Mesendoderm (in vitro differentiated cells): ENCODE results near the gene CARMIL1.

ENCODE experiments used
- DNase-seq: peaks from one replicate; pipeline ENCODE4 v3.0.0; 2013
- H2AK5ac ChIP-seq: 2 replicates; pipeline ENCODE4 v1.6.1; 2013; ENCODE audit warnings: low read length, inconsistent platforms
- H2BK120ac ChIP-seq: 2 replicates; pipeline ENCODE4 v1.6.1; 2013; ENCODE audit warnings: low read depth, mild to moderate bottlenecking, low read length, moderate library complexity, mixed read lengths
- H2BK15ac ChIP-seq: replicated peaks from 2 replicates; pipeline ENCODE4 v1.6.1; 2013; ENCODE audit warnings: low read depth, mild to moderate bottlenecking, moderate library complexity
- H2BK5ac ChIP-seq: 2 replicates; pipeline ENCODE4 v1.6.1; 2013; ENCODE audit warnings: low read length, inconsistent platforms
- H3K18ac ChIP-seq: 2 replicates; pipeline ENCODE4 v1.6.1; 2013; ENCODE audit warnings: mild to moderate bottlenecking, low read length, mixed read lengths
- H3K23ac ChIP-seq: one replicate; pipeline ENCODE4 v1.6.1; 2013; ENCODE audit warnings: low read length
- H3K27ac ChIP-seq: 2 replicates; pipeline ENCODE4 v1.5.1; 2013; ENCODE audit warnings: low read depth, mild to moderate bottlenecking, inconsistent platforms, low read length, moderate library complexity
- H3K27me3 ChIP-seq: 2 replicates; pipeline ENCODE4 v1.6.1; 2013; ENCODE audit warnings: low read length, control low read depth, mild to moderate bottlenecking, inconsistent platforms; ENCODE audit not compliant: insufficient read depth, poor library complexity
- H3K36me3 ChIP-seq: 2 replicates; pipeline ENCODE4 v1.6.1; 2013; ENCODE audit warnings: low read length, inconsistent platforms; ENCODE audit not compliant: control insufficient read depth, insufficient read depth
- H3K4ac ChIP-seq: one replicate; pipeline ENCODE4 v1.6.1; 2013; ENCODE audit warnings: low read depth, mild to moderate bottlenecking, low read length, moderate library complexity
- H3K4me1 ChIP-seq: 2 replicates; pipeline ENCODE4 v1.6.1; 2013; ENCODE audit warnings: low read depth, low read length, inconsistent platforms; ENCODE audit not compliant: control insufficient read depth
- H3K4me2 ChIP-seq: 2 replicates; pipeline ENCODE4 v1.6.1; 2013; ENCODE audit warnings: low read length
- H3K4me3 ChIP-seq: 2 replicates; pipeline ENCODE4 v1.5.1; 2013; ENCODE audit warnings: mild to moderate bottlenecking, low read length
- H3K56ac ChIP-seq: one replicate; pipeline ENCODE4 v1.6.1; 2013; ENCODE audit warnings: low read length
- H3K79me1 ChIP-seq: 2 replicates; pipeline ENCODE4 v1.6.1; 2013; ENCODE audit warnings: low read length, inconsistent platforms
- H3K79me2 ChIP-seq: 2 replicates; pipeline ENCODE4 v1.6.1; 2013; ENCODE audit warnings: mild to moderate bottlenecking, low read length; ENCODE audit not compliant: control insufficient read depth, insufficient read depth
- H3K9ac ChIP-seq: 2 replicates; pipeline ENCODE4 v1.6.1; 2013; ENCODE audit warnings: low read length, inconsistent platforms
- H4K5ac ChIP-seq: one replicate; pipeline ENCODE4 v1.6.1; 2013; ENCODE audit warnings: low read length
- H4K8ac ChIP-seq: one replicate; pipeline ENCODE4 v1.6.1; 2013; ENCODE audit warnings: low read depth, mild to moderate bottlenecking, control low read depth, low read length, moderate library complexity
- WGBS: extraction: QIAGEN DNeasy Blood & Tissue Kit; methylation state at CpG from one replicate; pipeline ENCODE4 v1.1.7; 2013; ENCODE audit warnings: low lambda C conversion rate, missing lambda C conversion rate; ENCODE audit not compliant: insufficient coverage; ENCODE audit errors: extremely low coverage; 5-methylcytosine and 5-hydroxymethylcytosine counted together

Gene CARMIL1

GRCh38 chr6:25359191-25359861 lies 80.2 kb downstream of the CARMIL1 start:
- Histone ChIP-seq H2BK120ac (no peak overlapping the region), H2BK15ac (no peak overlapping the region), H3K79me1 (peaks cover 8% of the 10 kb centered on the region), H3K4ac (no peak overlapping the region), H3K18ac (no peak overlapping the region), H2AK5ac (no peak overlapping the region), H3K4me1 (peaks cover 4% of the 10 kb centered on the region), H3K79me2 (peaks cover 2% of the 10 kb centered on the region), H4K8ac (no peak overlapping the region), H3K23ac (no peak overlapping the region), H3K27ac (no peak overlapping the region), H3K4me3 (no peak overlapping the region), H4K5ac (no peak overlapping the region), H3K36me3 (no peaks in the 10 kb centered on the region), H3K27me3 (no peaks in the 10 kb centered on the region), H3K56ac (no peak overlapping the region), H2BK5ac (no peak overlapping the region), H3K4me2 (no peak overlapping the region), H3K9ac (no peak overlapping the region)
- DNase-seq, result no peak
- WGBS, result no CpG with 5 or more reads among the region's 6 CpGs

DNA sequence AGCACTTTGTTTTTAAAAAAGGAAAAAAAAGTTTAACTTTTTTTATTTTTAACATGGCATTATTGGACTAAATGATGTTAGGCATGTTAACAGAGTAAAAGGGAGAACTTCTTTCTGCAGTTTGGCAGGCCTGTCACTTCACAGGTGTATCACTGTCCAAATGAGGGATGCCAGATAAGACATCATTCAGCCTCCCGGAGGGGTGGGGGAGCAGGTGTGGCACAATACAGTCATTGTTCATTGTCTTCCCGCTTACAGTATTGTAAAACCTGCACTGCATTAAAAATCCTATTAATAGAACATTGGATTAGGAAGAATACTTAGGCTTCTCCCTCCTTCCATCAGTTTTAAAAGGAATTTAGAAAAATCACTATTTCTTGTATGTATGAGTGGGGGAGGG lies 80.7 kb downstream of the CARMIL1 start:
- DNase-seq, result no peak
- H3K79me1 ChIP-seq, result peaks cover 8% of the 10 kb centered on the region
- peaks cover 2% of the 10 kb centered on the region for H3K79me2 ChIP-seq
- no peaks in the 10 kb centered on the region for H3K27me3 ChIP-seq
- no peak overlapping the region for H3K4ac ChIP-seq
- no peak overlapping the region for H3K23ac ChIP-seq
- H3K4me3 ChIP-seq, result no peak overlapping the region
- no peak overlapping the region for H3K18ac ChIP-seq
- no peak overlapping the region for H2BK5ac ChIP-seq
- H2AK5ac ChIP-seq, result no peak overlapping the region
- H4K8ac ChIP-seq, result no peak overlapping the region
- H3K4me1 ChIP-seq, result peaks cover 4% of the 10 kb centered on the region
- no peak overlapping the region for H2BK15ac ChIP-seq
- no peak overlapping the region for H3K4me2 ChIP-seq
- H3K27ac ChIP-seq, result no peak overlapping the region
- H4K5ac ChIP-seq, result no peak overlapping the region
- H3K9ac ChIP-seq, result no peak overlapping the region
- WGBS, result no CpG with 5 or more reads among the region's 2 CpGs
- H3K36me3 ChIP-seq, result no peaks in the 10 kb centered on the region
- no peak overlapping the region for H3K56ac ChIP-seq
- H2BK120ac ChIP-seq, result no peak overlapping the region

DNA sequence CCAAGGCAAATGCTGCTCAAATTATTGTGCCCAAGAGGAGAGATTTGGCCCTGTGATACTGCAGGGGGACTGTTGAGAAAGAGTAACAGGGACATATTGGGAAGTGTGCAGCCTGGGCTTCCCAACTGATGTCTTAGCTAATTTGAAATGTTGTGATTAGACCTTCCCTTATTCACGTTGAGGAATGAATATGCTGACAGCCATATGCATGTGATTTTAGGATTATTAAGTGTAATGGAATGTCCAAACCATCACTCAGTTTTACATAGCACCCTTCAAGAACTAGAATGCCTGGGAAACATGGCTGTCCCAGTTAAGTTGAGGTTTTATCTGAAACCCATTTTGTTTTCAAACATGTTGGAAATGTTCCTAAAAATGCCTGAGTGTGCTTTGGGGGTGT lies 81.4 kb downstream of the CARMIL1 start:
- no peaks in the 10 kb centered on the region for H3K36me3 ChIP-seq
- no peak for DNase-seq
- no peak overlapping the region for H3K18ac ChIP-seq
- no peak overlapping the region for H4K5ac ChIP-seq
- WGBS, result no CpG with 5 or more reads among the region's 1 CpG
- no peak overlapping the region for H2BK15ac ChIP-seq
- H3K4me2 ChIP-seq, result no peak overlapping the region
- peaks cover 8% of the 10 kb centered on the region for H3K79me1 ChIP-seq
- H2BK120ac ChIP-seq, result no peak overlapping the region
- H3K9ac ChIP-seq, result no peak overlapping the region
- no peaks in the 10 kb centered on the region for H3K27me3 ChIP-seq
- H2BK5ac ChIP-seq, result no peak overlapping the region
- H3K79me2 ChIP-seq, result peaks cover 2% of the 10 kb centered on the region
- no peak overlapping the region for H3K56ac ChIP-seq
- no peak overlapping the region for H3K23ac ChIP-seq
- peaks cover 4% of the 10 kb centered on the region for H3K4me1 ChIP-seq
- H3K4ac ChIP-seq, result no peak overlapping the region
- no peak overlapping the region for H3K4me3 ChIP-seq
- H4K8ac ChIP-seq, result no peak overlapping the region
- no peak overlapping the region for H2AK5ac ChIP-seq
- no peak overlapping the region for H3K27ac ChIP-seq

DNA sequence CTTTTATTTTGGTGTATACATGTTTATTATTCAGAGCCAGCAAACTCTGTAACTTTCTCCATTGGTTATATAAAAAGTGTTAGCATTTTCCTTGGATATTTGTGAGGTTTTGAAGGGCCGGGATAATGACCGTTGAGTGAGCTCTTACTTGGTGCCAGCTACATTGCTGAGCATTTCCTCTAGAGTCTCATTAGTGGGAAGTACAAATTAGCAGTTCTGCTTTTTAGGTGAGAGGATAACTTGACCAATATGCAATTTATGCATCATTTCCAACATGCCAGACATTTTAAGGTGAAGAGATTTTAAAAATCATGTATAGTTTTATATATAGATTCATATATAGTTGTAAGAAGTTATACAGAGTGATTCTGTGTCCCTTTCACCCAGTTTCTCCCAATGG lies 84.3 kb downstream of the CARMIL1 start:
- H4K5ac ChIP-seq, result no peak overlapping the region
- no peaks in the 10 kb centered on the region for H3K36me3 ChIP-seq
- H3K27ac ChIP-seq, result no peak overlapping the region
- H3K4me3 ChIP-seq, result no peak overlapping the region
- H3K4me1 ChIP-seq, result peaks cover 8% of the 10 kb centered on the region
- no peak overlapping the region for H2BK120ac ChIP-seq
- H3K4me2 ChIP-seq, result no peak overlapping the region
- no peak overlapping the region for H3K23ac ChIP-seq
- peaks cover 1% of the 10 kb centered on the region for H3K79me2 ChIP-seq
- H2AK5ac ChIP-seq, result no peak overlapping the region
- H3K9ac ChIP-seq, result no peak overlapping the region
- H3K18ac ChIP-seq, result no peak overlapping the region
- no peak overlapping the region for H3K4ac ChIP-seq
- WGBS, result no CpG with 5 or more reads among the region's 2 CpGs
- no peak overlapping the region for H4K8ac ChIP-seq
- H3K79me1 ChIP-seq, result peaks cover 8% of the 10 kb centered on the region
- H3K27me3 ChIP-seq, result no peaks in the 10 kb centered on the region
- no peak overlapping the region for H2BK15ac ChIP-seq
- H2BK5ac ChIP-seq, result no peak overlapping the region
- DNase-seq, result no peak
- H3K56ac ChIP-seq, result no peak overlapping the region

DNA sequence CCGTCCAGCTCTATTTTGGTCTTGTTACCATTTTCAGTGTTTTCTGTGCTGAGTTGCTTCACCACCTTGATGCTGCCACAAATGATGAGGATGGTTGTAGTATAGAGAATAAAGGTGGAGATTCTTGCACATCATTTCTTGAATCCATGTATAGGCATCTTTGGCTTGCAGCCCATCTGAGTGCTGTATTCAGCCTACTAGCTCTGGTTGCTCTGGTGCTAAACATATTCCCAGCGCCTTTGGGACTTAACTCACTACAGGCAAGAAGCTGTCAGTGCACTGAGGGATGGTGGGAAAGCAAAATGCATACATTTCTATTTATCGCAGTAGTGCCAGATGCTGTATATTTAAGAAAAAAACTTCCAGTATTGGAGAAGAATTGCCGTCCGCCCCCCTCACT lies 86.0 kb downstream of the CARMIL1 start:
- peaks cover 9% of the 10 kb centered on the region for H3K4me1 ChIP-seq
- no peak overlapping the region for H4K5ac ChIP-seq
- no peak overlapping the region for H3K23ac ChIP-seq
- no peak overlapping the region for H4K8ac ChIP-seq
- WGBS, result no CpG with 5 or more reads among the region's 5 CpGs
- no peak overlapping the region for H3K4ac ChIP-seq
- no peak overlapping the region for H2AK5ac ChIP-seq
- no peak overlapping the region for H2BK120ac ChIP-seq
- H3K56ac ChIP-seq, result no peak overlapping the region
- H3K79me1 ChIP-seq, result peaks cover 2% of the 10 kb centered on the region
- no peak overlapping the region for H2BK5ac ChIP-seq
- DNase-seq, result no peak
- no peaks in the 10 kb centered on the region for H3K36me3 ChIP-seq
- no peak overlapping the region for H3K27ac ChIP-seq
- no peak overlapping the region for H3K4me2 ChIP-seq
- no peak overlapping the region for H3K18ac ChIP-seq
- H3K79me2 ChIP-seq, result peaks cover 1% of the 10 kb centered on the region
- no peak overlapping the region for H3K4me3 ChIP-seq
- H3K27me3 ChIP-seq, result no peaks in the 10 kb centered on the region
- no peak overlapping the region for H3K9ac ChIP-seq
- no peak overlapping the region for H2BK15ac ChIP-seq

GRCh38 chr6:25366903-25367545 lies 87.8 kb downstream of the CARMIL1 start:
- Histone ChIP-seq H4K8ac (no peak overlapping the region), H3K23ac (no peak overlapping the region), H3K79me2 (peaks cover 3% of the 10 kb centered on the region), H3K4me2 (no peak overlapping the region), H3K4me3 (no peak overlapping the region), H3K36me3 (no peaks in the 10 kb centered on the region), H2AK5ac (no peak overlapping the region), H3K27ac (no peak overlapping the region), H3K4ac (no peak overlapping the region), H3K9ac (no peak overlapping the region), H2BK15ac (no peak overlapping the region), H3K4me1 (peaks cover 11% of the 10 kb centered on the region), H3K56ac (no peak overlapping the region), H4K5ac (no peak overlapping the region), H3K27me3 (no peaks in the 10 kb centered on the region), H2BK120ac (no peak overlapping the region), H2BK5ac (no peak overlapping the region), H3K79me1 (no peaks in the 10 kb centered on the region), H3K18ac (no peak overlapping the region)
- WGBS, result no CpG with 5 or more reads among the region's 1 CpG
- no peak for DNase-seq
